NCI-H146 treated with DMSO at 0.1 percent for 48 hours (cell line): Measurements from ENCODE around the gene CHRM1.
"Not testable (repeated sequence)": the region's sequence is repeated elsewhere in the genome, so short reads cannot be mapped to it uniquely, and the experiment has no call there.

Experiments
- DNase-seq: peaks from one replicate; lab custom pipeline; 2025; ENCODE audit not compliant: unreplicated experiment; lab: John Stamatoyannopoulos, UW

CHRM1 gene

GRCh38 chr11:62880231-62880802 lies 40.8 kb downstream of the CHRM1 start:
- no peak for DNase-seq

DNA sequence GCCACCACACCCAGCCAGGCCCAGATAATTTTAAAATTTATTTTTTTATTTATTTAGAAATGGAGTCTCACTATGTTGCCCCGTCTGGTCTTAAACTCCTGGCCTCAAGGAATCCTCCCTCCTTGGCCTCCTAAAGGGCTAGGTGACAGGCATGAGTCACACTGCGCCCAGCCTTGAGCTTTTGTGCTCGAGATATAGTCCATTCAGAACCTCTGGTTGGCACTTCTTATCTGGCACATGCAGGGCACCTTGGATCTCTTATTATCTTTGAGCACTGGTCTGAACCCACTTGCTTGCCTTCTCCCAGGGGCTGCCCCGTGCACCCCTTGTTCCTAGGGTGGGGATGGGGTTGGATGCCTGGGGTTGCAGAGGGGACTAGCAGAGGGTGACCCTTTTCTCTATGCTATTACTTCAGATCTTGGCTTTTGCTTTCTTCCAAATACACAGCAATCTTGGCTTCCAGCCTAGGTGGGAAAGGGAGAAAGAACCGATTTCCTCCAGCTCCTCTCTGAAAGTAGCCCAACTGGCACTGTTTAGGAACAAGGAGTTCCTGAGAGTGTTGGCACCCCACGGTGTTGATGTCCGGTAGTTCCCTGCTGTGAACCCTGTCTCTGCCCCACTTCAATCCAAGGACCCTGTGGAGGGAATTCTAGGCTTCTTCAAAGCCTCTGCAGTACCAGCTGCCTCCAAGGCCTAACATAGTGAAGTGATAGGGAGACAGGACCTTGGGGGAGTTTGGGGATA lies 41.8 kb downstream of the CHRM1 start:
- no peak for DNase-seq

- DNase-seq, result no peak
Observed at GRCh38 chr11:62876712-62877111, 44.5 kb downstream of the CHRM1 start.

GRCh38 chr11:62875698-62876478 lies 45.3 kb downstream of the CHRM1 start:
- no peak for DNase-seq

DNA sequence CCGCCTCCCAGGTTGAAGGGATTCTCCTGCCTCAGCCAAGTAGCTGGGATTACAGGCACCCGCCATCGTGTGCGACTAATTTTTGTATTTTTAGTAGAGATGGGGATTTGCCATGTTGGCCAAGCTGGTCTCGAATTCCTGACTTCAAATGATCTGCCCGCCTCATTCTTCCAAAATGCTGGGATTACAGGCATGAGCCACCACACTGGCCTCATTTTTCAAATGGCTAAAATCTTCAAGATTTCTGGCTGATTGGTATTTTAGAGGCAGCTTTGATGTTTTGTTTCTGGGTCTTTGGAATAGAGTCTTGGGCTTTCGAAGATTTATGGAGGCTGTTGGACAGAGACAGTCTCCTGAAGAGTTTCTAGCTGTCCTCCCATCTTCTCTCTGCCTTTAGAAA lies 46.3 kb downstream of the CHRM1 start:
- DNase-seq, result no peak

GRCh38 chr11:62865635-62866034 lies 55.5 kb downstream of the CHRM1 start:
- no peak for DNase-seq

DNA sequence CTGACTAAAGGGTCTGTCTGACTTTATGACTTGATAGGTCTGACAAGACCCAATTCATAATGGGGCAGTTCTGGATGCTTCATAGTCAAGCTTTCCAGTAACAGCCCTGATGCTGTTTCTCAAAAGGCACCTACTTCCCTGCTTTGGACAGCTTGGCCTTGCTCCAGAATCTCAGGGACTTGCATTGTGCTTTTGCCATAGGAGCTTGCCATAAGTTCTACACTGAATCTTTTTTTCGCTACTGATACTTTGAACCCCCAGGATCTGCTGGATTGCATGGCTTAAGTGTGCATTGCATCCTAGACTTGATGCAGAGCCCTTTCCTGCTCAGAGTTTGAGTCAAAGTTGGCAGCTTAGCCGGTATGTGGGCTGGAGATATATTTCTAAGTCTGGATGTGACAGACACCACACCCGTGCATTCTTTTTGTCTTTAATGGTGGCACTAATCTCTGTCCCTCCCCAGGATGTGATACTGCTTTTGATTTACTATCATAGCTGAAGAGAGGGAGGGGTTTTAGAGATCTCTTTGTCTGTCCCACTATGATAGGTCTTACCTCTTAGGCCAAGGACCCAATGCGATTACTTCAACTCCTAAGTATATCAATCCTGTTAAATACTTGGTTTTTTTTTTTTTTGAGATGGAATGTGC lies 57.4 kb downstream of the CHRM1 start:
- no peak for DNase-seq

GRCh38 chr11:62861564-62862192 lies 59.5 kb downstream of the CHRM1 start:
- DNase-seq, result not testable (repeated sequence)

GRCh38 chr11:62860835-62861563 lies 60.2 kb downstream of the CHRM1 start:
- DNase-seq, result no peak

- not testable (repeated sequence) for DNase-seq
Observed at GRCh38 chr11:62859281-62859703, 61.9 kb downstream of the CHRM1 start.
